ENCODE measurements around the gene ZNF793.

Gene ZNF793
- total RNA-seq = 8.3 to 16.6 reads per million in 2 experiments

DNA sequence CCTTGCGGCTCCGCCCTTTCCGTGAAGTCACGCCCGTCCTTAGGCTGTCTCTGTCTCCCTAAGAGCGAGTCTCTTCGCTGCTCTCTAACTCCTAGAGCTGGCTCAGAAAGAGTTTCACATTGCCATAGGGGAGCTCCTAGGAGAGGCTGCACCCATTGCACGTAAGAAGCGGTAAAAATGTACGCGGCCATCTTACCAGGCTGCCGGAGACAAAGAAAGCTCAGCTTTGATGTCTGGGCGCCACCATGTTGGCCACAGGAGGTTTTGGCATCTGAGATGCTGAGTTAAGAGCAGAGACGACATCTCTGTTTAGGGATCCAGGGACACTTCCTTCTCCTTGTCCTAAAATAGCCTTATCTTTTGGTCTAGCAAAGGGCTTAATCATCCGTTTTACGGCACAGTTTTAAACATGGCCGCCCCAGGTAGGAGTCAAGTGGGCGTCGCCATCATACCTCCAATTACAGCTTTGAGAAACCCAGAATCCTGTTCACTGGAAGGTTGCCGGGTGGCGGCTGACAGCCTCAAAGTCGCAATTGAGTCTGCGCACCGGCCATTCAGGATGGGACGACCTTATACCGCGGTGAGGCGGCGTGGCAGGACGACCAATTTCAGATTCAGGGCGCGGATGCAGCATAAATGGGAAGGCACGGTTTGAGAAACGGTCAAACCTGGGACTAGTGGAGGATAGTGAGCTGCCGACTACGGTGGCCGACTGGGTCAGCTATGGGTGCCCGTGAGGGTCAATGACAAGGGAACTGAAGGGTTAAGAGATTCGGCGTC, at the start of gene ZNF793:
Gene ZNF793 (plus strand): TSS at position 553 of the 780 bp plus-strand sequence. CDS start 16,501 bp downstream, outside the sequence.
- DNase-seq (ENCODE audit: low read depth) = peak; percentile 68

DNA sequence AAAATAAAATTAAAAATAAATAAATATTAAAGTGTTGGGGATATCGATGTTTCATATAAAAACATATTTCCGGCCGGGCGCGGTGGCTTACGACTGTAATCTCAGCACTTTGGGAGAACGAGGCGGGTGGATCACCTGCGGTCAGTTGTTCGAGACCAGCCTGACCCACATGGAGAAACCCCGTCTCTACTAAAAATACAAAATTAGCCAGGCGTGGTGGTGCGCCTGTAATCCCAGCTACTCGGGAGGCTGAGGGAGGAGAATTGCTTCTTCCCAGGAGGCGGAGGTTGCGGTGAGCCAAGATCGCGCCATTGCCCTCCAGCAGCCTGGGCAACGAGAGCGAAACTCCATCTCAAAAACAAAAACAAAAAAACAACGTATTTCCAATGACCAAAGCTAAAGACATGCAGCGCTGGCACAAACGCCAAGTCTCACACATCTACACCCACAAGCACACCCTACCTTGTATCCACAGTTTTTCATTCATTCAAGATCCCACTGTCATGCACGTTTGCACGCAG, 40.4 kb upstream of the ZNF793 start:
- no peak for DNase-seq (ENCODE audit: low read depth)

DNA sequence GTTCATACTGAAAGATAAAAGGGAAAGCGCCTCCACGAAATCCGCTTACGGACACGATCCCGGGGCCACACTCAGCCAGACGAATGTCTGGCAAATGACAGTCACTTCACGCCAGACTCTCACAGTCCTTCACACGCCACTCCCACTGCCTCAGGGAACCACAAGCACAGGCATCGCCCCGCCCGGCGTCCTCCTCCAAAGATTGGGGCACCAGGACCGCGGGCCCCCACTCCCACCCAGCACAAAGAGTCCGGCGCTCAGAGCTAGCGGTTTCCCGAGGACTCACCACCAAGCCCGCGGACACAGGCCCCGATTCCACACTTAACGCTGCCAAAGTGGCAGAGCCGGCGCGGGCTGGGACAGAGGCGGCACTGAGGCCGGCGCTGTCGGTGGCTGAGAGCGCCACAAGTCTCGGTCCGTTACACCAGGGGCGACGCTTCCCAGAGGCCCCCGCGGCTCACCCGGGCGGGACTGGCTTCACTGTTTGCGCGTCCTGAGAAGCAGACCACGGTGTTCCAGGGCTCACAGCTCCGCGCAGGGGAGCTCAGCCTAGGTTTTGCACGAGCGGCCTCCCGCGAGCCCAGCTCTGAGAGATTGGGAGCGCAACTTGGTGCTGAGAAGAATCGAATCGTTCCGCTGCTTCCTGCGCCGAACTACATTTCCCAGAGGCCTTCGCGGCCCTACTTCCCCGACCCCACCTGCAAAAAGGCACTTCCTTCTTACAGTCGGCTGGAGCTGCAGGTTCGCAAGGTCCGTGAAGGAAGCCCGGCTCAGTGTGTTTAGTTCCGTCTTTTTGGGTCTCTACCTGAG, 39.7 kb upstream of the ZNF793 start, which contains the start of gene ZNF569:
Gene ZNF569 (minus strand): TSS at position 647 of the 810 bp plus-strand sequence. CDS start 22,523 bp downstream, outside the sequence.
- peak; percentile 87 for DNase-seq (ENCODE audit: low read depth)

DNA sequence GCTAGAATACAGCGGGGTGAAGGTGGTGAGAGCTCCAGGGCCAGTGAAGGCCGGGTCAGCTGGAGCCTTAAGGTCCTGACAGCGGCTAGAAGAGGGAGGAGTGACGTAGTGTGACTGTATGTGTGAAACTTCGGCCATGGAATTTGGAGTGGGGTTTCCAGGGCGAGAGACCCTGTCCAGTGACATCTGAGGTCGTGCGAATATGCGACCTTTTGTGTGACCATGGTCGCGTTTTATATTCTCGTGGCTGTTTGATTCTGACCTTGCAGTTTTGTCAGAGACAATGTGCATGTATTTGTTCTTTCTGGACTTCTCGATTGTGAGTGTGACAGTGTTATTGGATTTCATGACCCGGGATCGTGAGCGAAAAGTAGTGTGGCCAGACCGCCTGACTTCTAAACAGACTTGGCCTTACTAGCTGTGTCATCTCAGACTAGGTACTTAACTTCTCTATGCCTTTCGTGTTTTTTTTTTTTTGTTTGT, 39.1 kb upstream of the ZNF793 start:
- no peak for DNase-seq (ENCODE audit: low read depth)

DNA sequence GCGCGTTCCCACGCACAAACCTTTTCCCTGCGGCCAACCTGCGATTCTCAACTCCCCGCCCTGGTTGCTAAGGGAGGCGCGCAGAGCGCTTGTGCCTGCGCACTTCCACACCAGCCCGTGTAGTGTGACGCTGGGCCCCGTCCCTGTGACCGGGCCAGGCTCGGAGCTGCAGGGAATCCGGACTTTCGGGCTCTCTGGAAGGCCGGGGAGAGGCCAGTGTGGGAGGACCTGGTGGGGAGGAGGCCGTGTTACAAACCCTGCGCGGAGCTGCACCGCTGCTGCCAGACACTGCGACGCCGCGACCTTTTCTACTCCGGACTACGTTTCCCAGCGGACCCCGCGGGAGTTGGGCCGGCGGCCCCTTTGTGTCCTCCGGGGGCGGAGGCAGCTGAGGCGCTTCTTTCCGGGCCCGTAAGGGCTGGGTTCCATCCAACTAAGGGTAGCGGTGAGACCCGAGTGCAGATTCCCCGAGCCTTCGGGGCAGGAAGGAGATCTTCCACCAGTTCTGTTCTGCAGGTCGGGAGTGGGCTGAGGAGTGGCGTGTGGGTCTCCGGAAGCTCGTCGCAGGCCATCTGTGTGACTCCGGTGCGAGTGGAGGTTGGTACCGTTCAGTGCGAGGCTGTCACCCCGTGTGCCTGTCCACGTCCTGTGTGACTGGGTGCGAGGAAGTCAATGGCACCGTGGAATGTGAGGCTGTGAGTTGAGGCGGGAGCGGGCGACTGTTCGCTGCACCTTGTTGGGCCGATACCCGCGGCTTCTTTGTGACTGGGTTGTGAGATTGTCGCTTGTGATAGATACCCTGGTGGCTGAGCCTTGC, 37.6 kb upstream of the ZNF793 start, which contains the start of gene ZNF570:
Gene ZNF570 (plus strand): TSS at position 396 of the 817 bp plus-strand sequence. CDS start 999 bp downstream, outside the sequence.
- peak; percentile 81 for DNase-seq (ENCODE audit: low read depth)

DNA sequence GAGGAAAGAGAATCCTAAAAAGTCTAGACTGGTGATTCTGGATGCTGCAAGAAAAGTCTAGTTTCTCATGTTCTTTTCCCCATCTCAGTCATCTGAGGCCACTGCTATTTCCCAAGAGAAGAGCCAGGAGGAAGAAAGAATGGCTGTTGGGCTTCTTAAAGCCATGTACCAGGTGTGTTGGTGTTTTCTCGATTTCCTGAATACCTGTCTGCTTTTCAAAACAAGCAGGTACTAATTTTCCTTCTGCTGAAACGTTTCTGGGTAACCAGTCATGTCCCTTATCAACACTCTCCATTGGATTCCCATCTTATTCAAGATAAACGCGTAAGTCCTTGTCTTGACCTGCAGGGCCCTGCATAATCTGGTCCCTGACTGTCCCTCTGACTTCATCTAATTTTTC, 36.5 kb upstream of the ZNF793 start:
- no peak for DNase-seq (ENCODE audit: low read depth)

DNA sequence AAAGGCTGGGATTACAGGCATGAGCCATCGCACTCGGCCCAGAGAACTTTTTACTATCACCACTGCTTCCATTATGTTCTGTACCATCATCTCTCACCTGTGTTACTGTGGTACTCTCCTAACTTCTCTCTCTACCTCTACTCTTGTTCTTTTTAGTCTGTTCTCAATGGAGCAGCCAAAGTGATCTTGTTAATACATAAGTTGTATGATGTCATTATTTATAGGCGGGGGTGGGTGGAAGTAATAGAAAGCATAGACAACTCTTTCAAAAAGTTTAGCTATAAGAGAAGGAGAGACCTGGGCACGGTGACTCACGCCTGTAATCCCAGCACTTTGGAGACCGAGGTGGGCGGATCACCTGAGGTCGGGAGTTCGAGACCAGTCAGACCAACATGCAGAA, 34.6 kb upstream of the ZNF793 start:
- DNase-seq (ENCODE audit: low read depth) = no peak

DNA sequence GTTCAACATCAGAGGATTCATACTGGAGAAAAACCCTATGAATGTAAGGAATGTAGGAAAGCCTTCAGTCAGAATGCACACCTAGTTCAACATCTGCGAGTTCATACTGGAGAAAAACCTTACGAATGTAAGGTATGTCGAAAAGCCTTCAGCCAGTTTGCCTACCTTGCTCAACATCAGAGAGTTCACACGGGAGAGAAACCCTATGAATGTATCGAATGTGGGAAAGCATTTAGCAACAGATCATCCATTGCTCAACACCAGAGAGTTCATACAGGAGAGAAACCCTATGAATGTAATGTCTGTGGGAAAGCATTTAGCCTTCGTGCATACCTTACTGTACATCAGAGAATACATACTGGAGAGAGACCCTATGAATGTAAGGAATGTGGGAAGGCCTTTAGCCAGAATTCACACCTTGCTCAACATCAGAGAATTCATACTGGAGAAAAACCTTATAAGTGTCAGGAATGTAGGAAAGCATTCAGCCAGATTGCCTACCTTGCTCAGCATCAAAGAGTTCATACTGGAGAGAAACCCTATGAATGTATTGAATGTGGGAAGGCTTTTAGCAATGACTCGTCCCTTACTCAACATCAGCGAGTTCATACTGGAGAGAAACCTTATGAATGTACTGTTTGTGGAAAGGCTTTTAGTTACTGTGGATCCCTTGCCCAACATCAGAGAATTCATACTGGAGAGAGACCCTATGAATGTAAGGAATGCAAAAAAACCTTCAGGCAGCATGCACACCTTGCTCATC, 22.2 kb upstream of the ZNF793 start:
- no peak for DNase-seq (ENCODE audit: low read depth)

DNA sequence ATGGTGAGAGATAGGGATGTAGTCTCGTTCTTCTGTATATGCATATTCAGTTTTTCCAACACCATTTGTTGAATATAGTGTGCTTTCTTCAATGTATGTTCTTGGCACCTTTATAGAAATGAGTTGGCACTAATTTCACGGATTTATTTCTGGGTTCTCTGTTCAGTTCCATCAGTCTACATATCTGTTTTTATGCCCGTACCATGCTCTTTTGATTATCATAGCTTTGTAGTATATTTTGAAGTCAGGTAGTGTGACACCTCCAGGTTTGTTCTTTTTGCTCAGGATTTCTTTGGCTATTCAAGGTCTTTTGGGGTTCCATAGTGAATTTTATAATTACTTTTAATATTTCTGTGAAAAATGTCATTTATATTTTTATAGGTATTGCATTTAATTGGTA, 14.5 kb upstream of the ZNF793 start:
- DNase-seq (ENCODE audit: low read depth) = no peak

DNA sequence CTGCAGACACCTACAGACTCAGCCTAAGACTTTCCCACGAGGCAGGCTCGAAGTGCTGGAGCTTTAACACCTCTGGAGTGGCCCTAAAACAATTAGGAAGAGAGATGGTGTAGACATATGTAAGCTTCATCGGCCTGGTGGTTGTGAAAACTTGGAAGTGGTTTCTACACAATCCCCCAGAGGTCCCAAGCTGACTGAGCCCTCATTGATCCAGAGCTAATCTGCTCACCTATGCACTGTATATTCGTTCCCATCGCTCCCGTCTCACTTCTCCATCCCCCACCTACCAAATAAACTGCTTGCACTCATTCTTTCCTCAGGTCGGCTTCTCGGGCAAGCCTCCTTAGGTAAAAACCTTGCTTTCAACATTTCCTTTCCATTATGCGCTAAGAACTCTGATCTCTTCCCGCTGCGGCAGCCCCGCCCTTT, 767 bp upstream of the ZNF793 start:
- no peak for DNase-seq (ENCODE audit: low read depth)

DNA sequence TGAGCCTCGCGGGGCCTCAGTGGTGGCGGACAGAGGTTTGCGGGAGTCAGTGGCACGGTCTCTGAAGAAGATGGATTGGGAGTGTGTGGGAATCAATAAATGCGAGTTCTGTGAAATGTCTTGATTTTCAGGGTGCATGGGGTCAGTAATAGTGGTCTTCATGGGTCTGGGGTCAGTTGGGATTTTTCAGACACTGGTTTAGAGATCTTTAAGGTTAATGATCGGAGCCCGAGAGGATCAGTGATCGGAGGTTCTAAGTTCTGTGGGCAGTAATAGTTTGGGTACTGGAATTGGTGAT, 377 bp downstream of the ZNF793 start:
- DNase-seq (ENCODE audit: low read depth) = no peak

DNA sequence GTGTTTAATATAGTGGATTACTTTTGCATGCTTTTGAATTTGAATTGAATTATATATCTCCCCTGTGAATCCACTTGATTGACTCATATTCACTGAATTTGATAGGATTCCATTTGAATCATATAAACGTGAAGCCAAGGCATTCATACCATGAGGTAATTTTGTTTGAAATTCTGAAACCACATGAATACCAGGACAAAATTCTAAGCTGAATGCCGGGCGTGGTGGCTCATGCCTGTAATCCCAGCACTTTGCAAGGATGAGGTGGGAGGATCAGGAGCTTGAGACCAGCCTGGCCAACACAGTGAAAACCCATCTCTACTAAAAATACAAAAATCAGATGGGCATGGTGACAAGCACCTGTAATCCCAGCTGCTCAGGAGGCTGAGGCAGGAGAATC, 4.4 kb downstream of the ZNF793 start:
- DNase-seq (ENCODE audit: low read depth) = no peak

DNA sequence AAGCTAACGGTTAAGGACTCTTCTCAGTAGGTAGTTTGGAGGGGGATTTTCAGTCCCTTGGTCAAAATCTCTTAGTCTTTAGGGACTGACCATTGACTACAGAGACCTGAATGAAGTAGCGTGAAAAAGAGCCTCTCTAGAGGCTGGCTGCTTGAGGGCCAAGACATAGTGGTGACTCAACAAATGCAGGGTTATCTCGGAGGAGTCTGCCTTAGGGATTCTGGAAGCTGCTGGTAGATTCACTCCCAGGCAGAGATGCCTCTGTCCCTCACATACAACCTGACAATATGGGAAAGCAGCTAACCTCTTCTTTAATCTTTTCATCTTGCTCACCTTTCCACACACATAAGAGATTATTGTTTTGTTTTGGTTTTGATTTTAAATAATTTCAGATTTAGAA, 5.1 kb downstream of the ZNF793 start:
- no peak for DNase-seq (ENCODE audit: low read depth)

DNA sequence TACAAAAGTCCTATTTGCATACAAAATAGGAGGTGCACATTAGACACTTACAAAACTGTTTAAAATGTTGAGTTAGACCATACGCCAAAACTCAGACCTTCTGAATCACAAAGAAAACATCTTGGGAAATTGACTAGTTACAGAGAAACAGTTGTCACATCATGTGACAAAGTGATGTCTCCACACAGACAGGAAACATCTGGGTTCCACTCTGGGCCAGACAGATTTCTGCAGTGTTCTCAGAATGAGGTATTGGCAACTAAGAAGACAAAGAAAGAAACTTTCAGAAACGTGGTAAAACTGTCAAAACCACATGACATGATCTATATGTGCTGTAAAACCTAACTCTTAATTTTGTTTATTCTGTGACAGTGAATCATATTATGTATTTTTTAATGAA, 6.7 kb downstream of the ZNF793 start:
- DNase-seq (ENCODE audit: low read depth) = no peak

DNA sequence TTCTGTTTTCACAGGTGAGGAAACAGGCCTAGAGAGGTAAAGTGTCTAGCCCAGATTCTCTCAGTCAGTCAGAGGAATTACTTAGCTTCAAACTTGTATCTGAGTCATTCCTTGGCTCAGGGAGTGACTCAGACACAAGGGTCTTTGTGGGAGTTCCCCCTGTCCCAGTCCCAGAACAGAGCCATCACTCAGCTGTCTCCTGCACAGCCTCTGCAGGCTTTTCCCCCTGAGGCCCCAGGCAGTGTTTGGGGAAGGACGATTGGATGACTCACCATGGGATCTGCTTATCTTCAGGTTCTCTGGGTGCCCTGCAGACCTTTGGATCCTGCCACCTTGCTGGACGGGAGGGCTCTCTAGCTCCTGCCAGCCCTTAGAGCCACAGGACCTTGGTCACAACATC, 13.2 kb downstream of the ZNF793 start:
- no peak for DNase-seq (ENCODE audit: low read depth)

DNA sequence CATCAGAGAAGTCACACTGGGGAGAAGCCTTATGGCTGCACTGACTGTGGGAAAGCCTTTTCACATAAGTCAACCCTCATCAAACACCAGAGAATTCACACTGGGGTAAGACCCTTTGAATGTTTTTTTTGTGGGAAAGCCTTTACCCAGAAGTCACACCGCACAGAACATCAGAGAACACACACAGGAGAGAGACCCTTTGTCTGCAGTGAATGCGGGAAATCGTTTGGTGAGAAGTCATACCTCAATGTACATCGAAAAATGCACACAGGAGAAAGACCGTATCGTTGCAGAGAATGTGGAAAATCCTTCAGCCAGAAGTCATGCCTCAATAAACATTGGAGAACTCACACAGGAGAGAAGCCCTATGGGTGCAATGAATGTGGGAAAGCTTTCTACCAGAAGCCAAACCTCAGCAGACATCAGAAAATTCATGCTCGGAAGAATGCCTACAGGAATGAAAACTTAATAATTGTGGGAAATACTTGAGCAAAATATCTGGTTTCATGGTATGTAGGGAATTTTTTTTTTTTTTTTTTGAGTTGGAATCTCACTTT, 30.7 kb downstream of the ZNF793 start:
- DNase-seq (ENCODE audit: low read depth) = no peak

DNA sequence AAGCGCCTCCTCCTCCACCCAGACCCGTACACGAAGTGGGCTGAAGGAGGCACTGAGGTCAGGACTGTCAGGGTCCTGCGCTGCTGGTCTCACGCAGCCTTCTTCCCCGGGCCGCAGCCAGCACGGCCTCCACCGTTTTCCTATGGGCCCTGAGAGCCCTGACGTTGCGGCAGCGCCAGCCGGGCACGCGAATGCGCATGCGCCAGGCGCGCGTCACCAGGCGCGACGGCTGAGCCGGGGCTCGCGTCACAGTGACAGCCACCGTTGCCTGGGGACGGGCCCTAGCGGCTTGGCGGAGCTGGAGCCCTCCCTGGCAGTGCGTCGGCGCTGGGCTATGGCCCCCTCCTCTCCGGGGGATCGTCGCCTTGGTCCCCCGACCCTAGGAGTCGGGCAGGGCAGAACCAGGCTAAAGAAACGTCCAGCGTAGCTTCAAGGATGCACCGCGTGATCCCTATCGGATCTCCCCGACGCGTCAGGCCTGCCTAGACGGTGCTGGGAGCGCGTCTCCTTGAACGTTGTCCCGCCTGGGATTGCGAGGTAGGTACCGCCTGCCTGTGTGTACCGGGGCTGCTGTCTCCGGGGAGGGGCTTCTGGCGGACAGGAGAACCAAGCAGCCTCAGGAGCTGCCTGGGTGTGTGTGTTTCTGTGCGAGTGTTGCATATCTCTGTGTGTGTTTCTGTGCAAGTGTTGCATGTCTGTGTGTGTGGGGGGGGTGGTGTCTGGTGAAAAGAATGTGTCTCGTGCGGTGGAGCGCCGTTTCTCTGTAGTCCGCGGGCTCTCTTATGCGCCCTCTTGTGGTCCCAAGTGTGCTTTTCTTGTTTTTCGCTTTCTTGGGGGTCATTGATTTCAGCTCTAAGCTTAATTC, 44.6 kb downstream of the ZNF793 start:
- DNase-seq (ENCODE audit: low read depth) = peak; percentile 44

DNA sequence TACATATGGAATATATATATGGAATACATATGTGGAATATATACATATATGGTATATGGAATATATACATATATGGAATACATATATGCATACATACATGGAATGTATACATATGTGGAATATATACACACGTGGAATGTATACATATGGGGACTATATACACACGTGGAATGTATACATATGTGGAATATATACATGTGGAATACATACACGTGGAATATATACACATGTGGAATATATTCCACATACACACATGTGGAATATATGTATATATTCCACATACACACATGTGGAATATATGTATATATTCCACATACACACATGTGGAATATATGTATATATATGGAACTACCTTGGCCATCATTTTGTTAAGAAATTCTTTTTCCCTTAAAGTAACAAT, 56.8 kb downstream of the ZNF793 start:
- no peak for DNase-seq (ENCODE audit: low read depth)

DNA sequence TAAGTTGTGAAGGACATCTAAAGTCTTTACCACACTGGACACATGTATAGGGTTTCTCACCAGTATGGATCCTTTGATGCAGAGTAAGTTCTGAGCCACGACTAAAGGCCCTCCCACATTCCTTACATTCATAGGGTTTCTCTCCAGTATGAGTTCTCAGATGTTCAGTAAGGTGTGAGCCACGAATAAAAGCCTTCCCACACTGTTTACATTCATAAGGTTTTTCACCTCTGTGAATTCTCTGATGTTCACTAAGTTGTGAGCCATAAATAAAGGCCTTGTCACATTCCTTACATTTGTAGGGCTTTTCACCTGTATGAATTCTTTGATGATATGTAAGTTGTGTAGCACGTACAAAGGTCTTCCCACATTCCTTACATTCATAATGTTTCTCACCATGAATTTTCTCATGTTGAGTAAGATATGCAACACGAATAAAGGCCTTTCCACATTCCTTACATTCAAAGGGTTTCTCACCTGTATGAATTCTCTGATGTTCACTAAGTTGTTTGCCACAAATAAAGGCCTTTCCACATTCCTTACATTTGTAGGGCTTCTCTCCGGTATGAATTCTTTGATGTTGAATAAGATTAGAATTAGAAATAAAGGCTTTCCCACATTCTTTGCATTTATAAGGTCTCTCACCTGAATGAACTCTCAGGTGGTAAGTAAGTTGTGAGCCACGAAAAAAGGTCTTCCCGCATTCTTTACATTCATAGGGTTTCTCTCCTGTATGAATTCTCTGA, 58.1 kb downstream of the ZNF793 start:
- DNase-seq (ENCODE audit: low read depth) = no peak
